ENCODE results near the gene SYTL4. TPM values are rescaled to one million over a fixed set of nuclear protein-coding genes. Genes with fewer than 3 reads are reported as not detected.
A peak's percentile ranks its signal among the peaks of the same experiment; 100 is the strongest.
"Not testable (repeated sequence)": the region's sequence is repeated elsewhere in the genome, so short reads cannot be mapped to it uniquely, and the experiment has no call there.

SYTL4 gene
- not detected for total RNA-seq
- not detected for polyA plus RNA-seq
- 0 to 0.43 (median 0.14) reads per million in 6 experiments for total RNA-seq

- Mint-ChIP-seq H3K36me3 (no peaks in the 10 kb centered on the region), H3K4me1 (peaks cover 0 to 5% (median 1%) of the 10 kb centered on the region in 4 donors), H3K4me3 (peak within 1 kb of the TSS in 7 of 10 donors; percentile 40 to 66 (median 47)), H3K27ac (no peak within 1 kb of the TSS), H3K9me3 (peaks cover 0 to 4% (median 0%) of the 10 kb centered on the region in 9 donors), H3K27me3 (peaks cover 30 to 56% (median 35%) of the 10 kb centered on the region in 5 donors)
- POLR2A ChIA-PET = no interaction called here
- DNase-seq = no peak
- no peak for ATAC-seq
Observed at GRCh38 chrX:100731441-100732281, at the start of gene SYTL4. TSS of gene SYTL4 (minus strand) at chrX:100732121. CDS start at chrX:100702037, 30,084 bp downstream.

DNA sequence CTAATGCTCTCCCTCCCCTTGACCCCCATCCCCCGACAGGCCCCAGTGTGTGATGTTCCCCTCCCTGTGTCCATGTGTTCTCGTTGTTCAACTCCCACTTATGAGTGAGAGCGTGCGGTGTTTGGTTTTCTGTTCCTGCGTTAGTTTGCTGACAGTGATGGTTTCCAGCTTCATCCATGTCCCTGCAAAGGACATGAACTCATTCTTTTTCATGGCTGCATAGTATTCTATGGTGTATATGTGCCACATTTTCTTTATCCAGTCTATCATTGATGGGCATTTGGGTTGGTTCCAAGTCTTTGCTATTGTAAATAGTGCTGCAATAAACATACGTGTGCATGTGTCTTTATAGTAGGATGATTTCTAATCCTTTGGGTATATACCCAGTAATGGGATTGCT is 37.5 kb upstream of the SYTL4 start:
- POLR2A ChIA-PET, H3K27me3 Mint-ChIP-seq, DNase-seq, H3K9me3 Mint-ChIP-seq, H3K36me3 Mint-ChIP-seq, H3K27ac Mint-ChIP-seq, H3K4me3 Mint-ChIP-seq, H3K4me1 Mint-ChIP-seq, ATAC-seq: not testable (repeated sequence)

- POLR2A ChIA-PET = no interaction called here
- peaks cover 1 to 8% (median 4%) of the 10 kb centered on the region in 5 donors for H3K27me3 Mint-ChIP-seq
- peak; percentile 52 to 55 for ATAC-seq
Observed at GRCh38 chrX:100768679-100769338, 36.9 kb upstream of the SYTL4 start.

DNA sequence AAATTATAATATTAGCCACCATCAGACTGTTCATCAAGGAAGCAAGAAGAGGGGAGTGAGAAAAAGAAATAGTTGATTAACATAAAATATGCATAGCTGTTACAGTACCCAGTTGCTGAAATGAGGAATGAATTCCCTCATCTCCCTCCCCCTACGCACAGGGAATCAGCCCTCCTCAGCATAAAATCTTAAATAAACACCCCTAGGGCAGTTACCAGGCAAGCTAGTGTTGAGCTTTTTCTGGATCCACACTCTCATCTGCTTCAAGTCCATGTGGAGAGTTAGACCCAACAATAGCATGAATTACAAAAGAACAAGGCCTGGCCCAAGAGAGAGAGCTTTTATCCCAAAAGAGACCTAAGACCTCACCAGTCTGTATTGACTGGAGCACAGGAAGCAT is 19.0 kb upstream of the SYTL4 start:
- no peak overlapping the region for H3K27ac Mint-ChIP-seq
- no peaks in the 10 kb centered on the region for H3K36me3 Mint-ChIP-seq
- no peak overlapping the region for H3K4me3 Mint-ChIP-seq
- ATAC-seq (no peak), DNase-seq (no peak)
- H3K27me3 Mint-ChIP-seq = peaks cover 6 to 41% (median 15%) of the 10 kb centered on the region in 5 donors
- no peaks in the 10 kb centered on the region for H3K4me1 Mint-ChIP-seq
- POLR2A ChIA-PET = no interaction called here
- H3K9me3 Mint-ChIP-seq = peaks cover 0 to 2% (median 0%) of the 10 kb centered on the region in 9 donors

More at GRCh38 chrX:100768679-100769338, 36.9 kb upstream of the SYTL4 start:
- H3K4me1 Mint-ChIP-seq = no peaks in the 10 kb centered on the region
- no peaks in the 10 kb centered on the region for H3K9me3 Mint-ChIP-seq
- DNase-seq = peak; percentile 60 to 90 (median 74)
- H3K36me3 Mint-ChIP-seq = no peaks in the 10 kb centered on the region
- no peak overlapping the region for H3K4me3 Mint-ChIP-seq
- H3K27ac Mint-ChIP-seq = no peak overlapping the region

DNA sequence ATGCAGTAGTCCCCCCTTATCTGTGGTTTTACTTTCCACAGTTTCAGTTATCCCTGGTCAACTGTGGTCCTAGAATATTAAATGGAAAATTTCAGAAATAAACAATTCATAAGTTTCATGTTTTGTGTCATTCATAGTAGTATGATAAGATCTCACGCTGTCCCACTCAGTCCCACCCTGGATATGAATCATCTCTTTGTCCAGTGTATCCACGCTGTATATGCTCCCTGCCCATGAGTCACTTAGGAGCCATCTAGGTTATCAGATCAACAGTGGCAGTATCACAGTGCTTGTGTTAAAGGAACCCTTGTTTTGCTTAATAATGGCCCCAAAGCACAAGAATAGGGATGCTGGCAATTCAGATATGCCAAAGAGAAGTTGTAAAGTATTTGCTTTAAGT is 16.2 kb upstream of the SYTL4 start:
- peaks cover 8 to 41% (median 16%) of the 10 kb centered on the region in 5 donors for H3K27me3 Mint-ChIP-seq
- ATAC-seq (no peak), DNase-seq (no peak)
- H3K4me1 Mint-ChIP-seq = no peaks in the 10 kb centered on the region
- no peaks in the 10 kb centered on the region for H3K36me3 Mint-ChIP-seq
- POLR2A ChIA-PET = no interaction called here
- H3K9me3 Mint-ChIP-seq = peaks cover 0 to 2% (median 0%) of the 10 kb centered on the region in 9 donors
- H3K27ac Mint-ChIP-seq = no peak overlapping the region
- no peak overlapping the region for H3K4me3 Mint-ChIP-seq

- no peaks in the 10 kb centered on the region for H3K4me1 Mint-ChIP-seq
- DNase-seq = no peak
- no peak for ATAC-seq
- no peaks in the 10 kb centered on the region for H3K9me3 Mint-ChIP-seq
- H3K4me3 Mint-ChIP-seq = no peak overlapping the region
- POLR2A ChIA-PET = no interaction called here
- H3K27ac Mint-ChIP-seq = no peak overlapping the region
- peaks cover 5 to 38% (median 16%) of the 10 kb centered on the region in 5 donors for H3K27me3 Mint-ChIP-seq
- H3K36me3 Mint-ChIP-seq = no peaks in the 10 kb centered on the region
Observed at GRCh38 chrX:100747703-100748102, 15.8 kb upstream of the SYTL4 start.

DNA sequence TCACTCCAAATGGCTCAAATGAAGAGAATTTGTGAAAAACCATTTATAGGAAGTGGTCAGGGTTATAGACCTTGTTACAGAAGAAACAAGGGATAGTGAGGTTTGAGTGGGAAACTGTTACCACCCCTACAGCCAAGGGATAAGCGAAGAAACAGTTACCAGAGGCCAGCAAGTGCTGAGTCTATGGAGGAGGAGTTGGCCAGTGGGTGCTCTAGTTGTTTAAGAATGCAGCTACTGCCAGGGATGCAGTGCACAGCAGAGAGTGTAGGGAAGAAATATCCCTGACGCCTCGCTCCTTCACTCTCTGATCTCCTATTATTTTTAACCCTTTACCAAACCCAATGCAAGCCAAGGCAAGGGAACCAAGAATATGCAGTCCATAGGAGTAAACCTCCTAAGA is 15.2 kb upstream of the SYTL4 start:
- Mint-ChIP-seq H3K9me3 (no peaks in the 10 kb centered on the region), H3K4me1 (no peaks in the 10 kb centered on the region), H3K36me3 (no peaks in the 10 kb centered on the region), H3K27ac (no peak overlapping the region), H3K4me3 (no peak overlapping the region), H3K27me3 (peaks cover 5 to 32% (median 13%) of the 10 kb centered on the region in 5 donors)
- DNase-seq = no peak
- no peak for ATAC-seq
- POLR2A ChIA-PET = no interaction called here

DNA sequence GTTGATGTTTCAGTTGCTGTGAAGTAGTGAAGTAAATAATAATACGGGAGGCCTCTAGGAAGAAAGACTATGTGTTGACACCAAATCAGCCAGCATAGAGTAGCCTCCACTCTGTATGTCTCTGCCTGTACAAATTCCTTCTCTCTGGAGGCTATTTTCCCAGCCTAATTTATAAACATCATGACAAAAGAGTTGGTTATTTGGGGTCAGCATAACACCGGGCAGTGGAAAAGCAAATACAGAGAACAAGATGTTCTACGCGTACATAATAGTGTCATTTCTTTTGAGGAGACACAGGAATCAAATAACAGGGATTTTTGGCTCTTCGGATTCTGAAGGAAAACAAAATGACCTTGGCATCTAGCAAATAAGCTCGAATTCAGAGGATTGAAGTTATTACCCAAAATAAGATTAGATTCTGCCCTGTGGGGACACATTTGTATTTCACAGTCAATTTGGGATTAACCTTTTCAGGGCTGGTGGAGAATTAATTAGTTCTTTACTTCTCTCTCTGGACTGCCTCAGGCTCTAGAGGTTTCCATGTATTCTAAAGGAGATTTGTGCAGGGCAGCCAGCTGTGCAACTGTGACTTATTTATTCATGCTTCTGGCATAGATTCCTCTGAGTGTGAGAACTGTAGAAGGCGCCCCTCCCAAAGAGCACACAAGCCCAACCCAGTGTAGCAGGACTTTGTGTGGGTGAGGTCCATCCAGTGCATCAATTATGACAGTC is 14.1 kb upstream of the SYTL4 start:
- POLR2A ChIA-PET = no interaction called here
- Mint-ChIP-seq H3K4me3 (no peak overlapping the region), H3K27ac (no peak overlapping the region), H3K4me1 (no peaks in the 10 kb centered on the region), H3K27me3 (peaks cover 2 to 21% (median 5%) of the 10 kb centered on the region in 5 donors), H3K9me3 (no peaks in the 10 kb centered on the region), H3K36me3 (no peaks in the 10 kb centered on the region)
- ATAC-seq = no peak
- DNase-seq = no peak

GRCh38 chrX:100745205-100745604 is 13.3 kb upstream of the SYTL4 start:
- Mint-ChIP-seq H3K9me3 (no peaks in the 10 kb centered on the region), H3K36me3 (no peaks in the 10 kb centered on the region), H3K27me3 (peaks cover 2 to 13% (median 5%) of the 10 kb centered on the region in 5 donors), H3K4me3 (no peak overlapping the region), H3K4me1 (no peaks in the 10 kb centered on the region), H3K27ac (no peak overlapping the region)
- POLR2A ChIA-PET = no interaction called here
- no peak for ATAC-seq
- DNase-seq = no peak

DNA sequence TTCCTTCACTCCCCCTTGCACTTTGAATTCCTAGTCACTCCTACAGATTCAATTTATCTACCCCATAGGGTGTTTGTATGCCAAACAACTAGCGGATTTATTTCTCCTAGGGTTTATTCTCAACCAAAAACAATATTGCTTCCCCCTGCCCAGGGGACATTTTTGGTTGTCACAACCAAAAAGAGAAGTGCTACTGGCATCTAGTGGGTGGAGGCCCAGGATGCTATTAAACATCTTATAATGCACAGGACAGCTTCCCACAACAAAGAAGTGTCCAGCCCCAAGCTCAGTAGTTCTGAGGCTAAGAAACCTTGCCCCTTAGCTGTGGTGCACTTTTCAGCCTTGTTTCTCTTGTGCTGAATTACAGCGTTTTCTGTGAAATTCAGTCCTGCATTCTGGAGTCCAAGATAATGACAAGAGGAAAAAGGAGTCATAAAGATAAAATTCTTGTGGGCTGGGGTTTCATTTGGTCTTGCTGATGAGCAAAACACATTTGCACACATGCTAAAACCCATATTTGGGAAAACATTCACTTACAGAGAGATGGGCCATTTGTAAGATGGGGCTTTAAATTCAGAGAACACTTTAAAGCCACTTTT is 11.2 kb upstream of the SYTL4 start:
- POLR2A ChIA-PET = no interaction called here
- ATAC-seq = no peak
- DNase-seq = no peak

GRCh38 chrX:100724006-100724405 is 7.9 kb downstream of the SYTL4 start:
- H3K36me3 Mint-ChIP-seq, ATAC-seq, DNase-seq, H3K4me1 Mint-ChIP-seq, H3K9me3 Mint-ChIP-seq, H3K27ac Mint-ChIP-seq, H3K4me3 Mint-ChIP-seq, POLR2A ChIA-PET: not testable (repeated sequence)
- peaks cover 10 to 31% (median 18%) of the 10 kb centered on the region in 5 donors for H3K27me3 Mint-ChIP-seq

More for the DNA sequence above, 11.2 kb upstream of the SYTL4 start:
- Mint-ChIP-seq H3K27ac (no peak overlapping the region), H3K4me3 (no peak overlapping the region), H3K27me3 (peaks cover 3 to 17% (median 7%) of the 10 kb centered on the region in 5 donors), H3K9me3 (no peaks in the 10 kb centered on the region), H3K4me1 (no peaks in the 10 kb centered on the region), H3K36me3 (no peaks in the 10 kb centered on the region)

DNA sequence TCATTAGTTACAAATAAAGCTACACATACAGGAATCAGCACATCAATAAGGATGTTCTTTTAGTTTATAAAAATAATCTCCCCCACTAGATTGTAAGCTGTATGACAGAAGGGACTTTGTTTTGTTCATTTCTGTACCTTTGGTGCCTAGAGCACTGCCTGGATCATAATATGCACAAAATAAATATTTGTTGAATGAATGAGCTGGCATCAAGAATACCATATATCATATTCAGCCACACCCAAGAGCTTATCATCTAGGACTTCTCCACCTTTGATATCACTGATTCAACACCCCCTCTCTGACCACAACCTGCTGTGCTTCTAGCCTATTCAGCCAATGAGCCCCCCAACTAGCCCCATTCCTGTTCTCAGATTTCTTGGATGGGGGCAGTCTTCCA is 10.6 kb downstream of the SYTL4 start:
- POLR2A ChIA-PET = no interaction called here
- ATAC-seq = no peak
- no peaks in the 10 kb centered on the region for H3K4me1 Mint-ChIP-seq

More for the DNA sequence above, 10.6 kb downstream of the SYTL4 start:
- H3K27me3 Mint-ChIP-seq = peaks cover 2 to 5% (median 4%) of the 10 kb centered on the region in 5 donors
- no peaks in the 10 kb centered on the region for H3K9me3 Mint-ChIP-seq
- no peak overlapping the region for H3K27ac Mint-ChIP-seq
- no peak overlapping the region for H3K4me3 Mint-ChIP-seq
- no peaks in the 10 kb centered on the region for H3K36me3 Mint-ChIP-seq
- no peak for DNase-seq

Data from naive thymus-derived CD8-positive, alpha-beta T cell (primary cell).